Measurements from ENCODE around the gene MBD3.

The MBD3 gene

DNA sequence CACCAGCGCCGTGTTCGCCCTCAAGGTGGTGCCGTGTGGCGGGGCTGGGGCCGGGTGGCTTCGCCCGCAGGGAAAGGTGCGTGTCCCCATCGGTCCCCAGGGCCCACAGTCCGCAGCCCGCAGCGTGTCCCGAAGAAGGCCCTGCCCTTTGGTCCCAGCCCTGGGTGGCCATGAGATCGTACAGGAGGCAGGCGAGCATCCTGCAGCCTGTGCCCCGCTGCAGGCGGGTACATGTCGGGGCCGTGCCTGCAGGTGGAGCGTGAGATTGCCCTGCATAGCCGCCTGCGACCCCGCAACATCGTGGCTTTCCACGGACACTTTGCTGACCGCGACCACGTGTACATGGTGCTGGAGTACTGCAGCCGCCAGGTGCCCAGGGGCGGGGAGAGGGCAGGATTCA is 67.3 kb downstream of the MBD3 start:
- Histone ChIP-seq H4K20me1 (ENCODE audit: insufficient read depth, low read length) (no peaks in the 10 kb centered on the region), H3K27me3 (ENCODE audit: insufficient read depth, low read length) (peaks cover 6% of the 10 kb centered on the region; the same call in 1 of the 2 replicates), H3K9me3 (ENCODE audit: low read length) (no peaks in the 10 kb centered on the region), H3K9me2 (ENCODE audit: low read depth, low read length) (no peaks in the 10 kb centered on the region), H3K79me2 (ENCODE audit: insufficient read depth, low read length) (no peaks in the 10 kb centered on the region), H3F3A (ENCODE audit: insufficient read depth, low read length) (no peaks in the 10 kb centered on the region), H3K36me3 (ENCODE audit: insufficient read depth, low read length) (no peaks in the 10 kb centered on the region), H3K4me1 (ENCODE audit: insufficient read depth, low read length, severe bottlenecking) (no peaks in the 10 kb centered on the region), H3K4me2 (ENCODE audit: low read length) (no peak overlapping the region), H3K9ac (ENCODE audit: low read length) (no peak overlapping the region), H3K27ac (ENCODE audit: low read depth, low read length, poor library complexity, severe bottlenecking) (no peak overlapping the region), H3K4me3 (ENCODE audit: low read depth, low read length, poor library complexity, severe bottlenecking) (no peak overlapping the region), H2AFZ (ENCODE audit: low read length) (no peak overlapping the region)
- TF ChIP-seq, protein P1, sequence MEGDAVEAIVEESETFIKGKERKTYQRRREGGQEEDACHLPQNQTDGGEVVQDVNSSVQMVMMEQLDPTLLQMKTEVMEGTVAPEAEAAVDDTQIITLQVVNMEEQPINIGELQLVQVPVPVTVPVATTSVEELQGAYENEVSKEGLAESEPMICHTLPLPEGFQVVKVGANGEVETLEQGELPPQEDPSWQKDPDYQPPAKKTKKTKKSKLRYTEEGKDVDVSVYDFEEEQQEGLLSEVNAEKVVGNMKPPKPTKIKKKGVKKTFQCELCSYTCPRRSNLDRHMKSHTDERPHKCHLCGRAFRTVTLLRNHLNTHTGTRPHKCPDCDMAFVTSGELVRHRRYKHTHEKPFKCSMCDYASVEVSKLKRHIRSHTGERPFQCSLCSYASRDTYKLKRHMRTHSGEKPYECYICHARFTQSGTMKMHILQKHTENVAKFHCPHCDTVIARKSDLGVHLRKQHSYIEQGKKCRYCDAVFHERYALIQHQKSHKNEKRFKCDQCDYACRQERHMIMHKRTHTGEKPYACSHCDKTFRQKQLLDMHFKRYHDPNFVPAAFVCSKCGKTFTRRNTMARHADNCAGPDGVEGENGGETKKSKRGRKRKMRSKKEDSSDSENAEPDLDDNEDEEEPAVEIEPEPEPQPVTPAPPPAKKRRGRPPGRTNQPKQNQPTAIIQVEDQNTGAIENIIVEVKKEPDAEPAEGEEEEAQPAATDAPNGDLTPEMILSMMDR (IDR thresholded peaks at IDR 0.05; ENCODE audit: low read length) = no peak
- no peak for TF ChIP-seq EZH2 (IDR thresholded peaks at IDR 0.05; ENCODE audit: borderline replicate concordance, low read length)

DNA sequence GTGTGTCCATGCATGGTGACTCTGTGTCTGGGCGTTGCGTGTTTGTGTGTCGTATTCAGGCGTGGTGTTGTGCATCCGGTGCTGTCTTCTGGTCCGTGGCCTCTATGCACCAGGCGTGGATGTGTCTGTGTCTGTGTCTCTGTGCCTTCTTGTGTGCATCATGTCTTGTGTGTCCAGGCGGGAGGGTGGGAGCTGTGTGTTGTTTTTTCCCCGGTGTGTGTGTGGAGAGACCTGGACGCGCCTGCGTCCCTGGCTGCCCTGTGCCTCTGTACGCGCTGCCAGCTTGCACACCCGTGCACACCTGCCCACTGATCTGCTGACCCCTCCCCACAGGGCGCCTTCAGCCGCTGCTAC is 67.7 kb downstream of the MBD3 start:
- H3K79me2 ChIP-seq (ENCODE audit: insufficient read depth, low read length) = no peaks in the 10 kb centered on the region

DNA sequence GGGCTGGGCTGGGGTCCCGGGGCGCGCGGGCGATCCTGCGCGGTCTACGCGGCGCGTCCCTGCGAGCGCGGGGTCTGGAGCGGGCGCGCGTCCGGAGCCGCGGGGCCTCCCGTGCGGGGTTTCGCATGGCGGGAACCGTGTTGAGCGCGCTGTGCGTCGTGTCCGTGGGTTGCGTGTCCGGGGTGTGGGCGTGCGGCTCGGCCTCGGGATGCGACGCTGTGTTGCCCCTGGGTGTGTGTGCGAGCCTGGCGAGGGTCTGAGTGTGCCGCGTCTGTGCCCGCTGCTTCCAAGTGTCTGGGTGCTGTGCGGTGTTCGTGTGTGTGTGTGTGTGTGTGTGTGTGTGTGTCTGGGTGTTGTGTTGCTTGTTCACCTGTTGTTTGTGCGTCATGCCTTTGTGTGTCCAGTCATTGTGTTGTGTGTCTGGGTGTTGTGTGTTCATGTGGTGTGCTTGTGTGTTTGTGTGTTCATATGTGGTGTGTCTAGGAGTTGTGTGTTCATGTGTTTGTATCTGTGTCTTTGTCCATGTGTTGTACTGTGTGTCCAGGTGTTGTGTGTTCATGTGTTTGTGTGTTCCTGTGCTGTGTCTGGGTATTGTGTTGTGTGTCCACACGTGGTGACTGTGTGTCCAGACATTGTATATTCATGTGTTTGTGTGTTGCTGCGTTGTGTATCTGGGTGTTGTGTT is 68.2 kb downstream of the MBD3 start:
- no peak overlapping the region for H3K4me2 ChIP-seq (ENCODE audit: low read length)

More for the DNA sequence above, 67.7 kb downstream of the MBD3 start:
- no peaks in the 10 kb centered on the region for H3K36me3 ChIP-seq (ENCODE audit: insufficient read depth, low read length)
- no peaks in the 10 kb centered on the region for H3K9me2 ChIP-seq (ENCODE audit: low read depth, low read length)
- no peaks in the 10 kb centered on the region for H3F3A ChIP-seq (ENCODE audit: insufficient read depth, low read length)
- no peaks in the 10 kb centered on the region for H3K4me1 ChIP-seq (ENCODE audit: insufficient read depth, low read length, severe bottlenecking)
- H2AFZ ChIP-seq (ENCODE audit: low read length) = no peak overlapping the region
- no peak overlapping the region for H3K4me2 ChIP-seq (ENCODE audit: low read length)
- no peaks in the 10 kb centered on the region for H3K9me3 ChIP-seq (ENCODE audit: low read length)
- TF ChIP-seq EZH2 (IDR thresholded peaks at IDR 0.05; ENCODE audit: borderline replicate concordance, low read length) = no peak
- TF ChIP-seq, protein P1 (IDR thresholded peaks at IDR 0.05; ENCODE audit: low read length) = no peak
- peaks cover 3% of the 10 kb centered on the region; the same call in 1 of the 2 replicates for H3K27me3 ChIP-seq (ENCODE audit: insufficient read depth, low read length)
- no peak overlapping the region for H3K9ac ChIP-seq (ENCODE audit: low read length)
- no peak overlapping the region for H3K27ac ChIP-seq (ENCODE audit: low read depth, low read length, poor library complexity, severe bottlenecking)
- H3K4me3 ChIP-seq (ENCODE audit: low read depth, low read length, poor library complexity, severe bottlenecking) = no peak overlapping the region
- H4K20me1 ChIP-seq (ENCODE audit: insufficient read depth, low read length) = no peaks in the 10 kb centered on the region

More for the DNA sequence above, 68.2 kb downstream of the MBD3 start:
- no peaks in the 10 kb centered on the region for H3K9me2 ChIP-seq (ENCODE audit: low read depth, low read length)
- H3K9me3 ChIP-seq (ENCODE audit: low read length) = no peaks in the 10 kb centered on the region
- no peak overlapping the region for H2AFZ ChIP-seq (ENCODE audit: low read length)
- TF ChIP-seq, protein P1 (IDR thresholded peaks at IDR 0.05; ENCODE audit: low read length) = no peak
- TF ChIP-seq EZH2 (IDR thresholded peaks at IDR 0.05; ENCODE audit: borderline replicate concordance, low read length) = no peak
- no peaks in the 10 kb centered on the region for H3F3A ChIP-seq (ENCODE audit: insufficient read depth, low read length)
- no peak overlapping the region for H3K4me3 ChIP-seq (ENCODE audit: low read depth, low read length, poor library complexity, severe bottlenecking)
- H3K36me3 ChIP-seq (ENCODE audit: insufficient read depth, low read length) = no peaks in the 10 kb centered on the region
- H3K4me1 ChIP-seq (ENCODE audit: insufficient read depth, low read length, severe bottlenecking) = no peaks in the 10 kb centered on the region
- H3K27me3 ChIP-seq (ENCODE audit: insufficient read depth, low read length) = no peaks in the 10 kb centered on the region; the same call in 1 of the 2 replicates
- H3K27ac ChIP-seq (ENCODE audit: low read depth, low read length, poor library complexity, severe bottlenecking) = no peak overlapping the region
- no peaks in the 10 kb centered on the region for H3K79me2 ChIP-seq (ENCODE audit: insufficient read depth, low read length)
- no peak overlapping the region for H3K9ac ChIP-seq (ENCODE audit: low read length)
- H4K20me1 ChIP-seq (ENCODE audit: insufficient read depth, low read length) = no peaks in the 10 kb centered on the region

Data from OCI-LY1 (cell line).